Endothelial cell of umbilical vein (primary cell): ENCODE measurements around the gene GREB1. TPM values are rescaled to one million over a fixed set of nuclear protein-coding genes. Genes with fewer than 3 reads are reported as not detected.

ENCODE experiments used
- BruUV-seq: library from RNA; stranded (reverse); fragments of 400-500 nt; replicated peaks from 2 replicates; lab custom pipeline; 2021; lab: Mats Ljungman, UMichigan
- CTCF ChIA-PET: fragments of 300-600, 350-600 bp; sonication (Branson Sonifier 250); formaldehyde crosslinking; loops from one replicate; lab custom pipeline; 2021; ENCODE audit warnings: antibody characterized with exemption, inconsistent platforms; lab: Charles Lee
- POLR2A ChIA-PET: fragments of 300-600, 350-600 bp; sonication (Branson Sonifier 250); formaldehyde crosslinking; loops from one replicate; lab custom pipeline; 2021; ENCODE audit warnings: antibody characterized with exemption, inconsistent platforms; lab: Charles Lee
- DNase-seq: peaks from one replicate; pipeline ENCODE4 v3.0.0-alpha.2; 2011; ENCODE audit warnings: low read depth, low spot score
- FAIRE-seq: peaks from 2 replicates; lab custom pipeline; 2011; peaks lifted over from hg19 to GRCh38; lab: Jason Lieb, UNC
- H2AFZ ChIP-seq: 2 replicates; pipeline ENCODE4 v1.6.0; 2012; ENCODE audit warnings: low read depth, low read length, control low read depth, inconsistent platforms
- H3K27ac ChIP-seq: 2 replicates; pipeline ENCODE4 v1.5.1; 2011; ENCODE audit warnings: low read depth, mild to moderate bottlenecking, control low read depth, low read length, moderate library complexity; ENCODE audit not compliant: insufficient read depth
- H3K27me3 ChIP-seq, 2 experiments: 2 replicates each; pipeline versions ENCODE4 v1.6.0 to v1.6.1; 2011; ENCODE audit warnings: low read length in 2 of 2, mixed read lengths in 1 of 2; ENCODE audit not compliant: control insufficient read depth in 2 of 2, insufficient read depth in 2 of 2
- H3K36me3 ChIP-seq, 2 experiments: 2 replicates in 1 of 2; 3 replicates in 1 of 2; pipeline ENCODE4 v1.5.1; 2011; ENCODE audit warnings: low read length in 2 of 2, mild to moderate bottlenecking in 1 of 2, moderate library complexity in 1 of 2; ENCODE audit not compliant: control insufficient read depth in 2 of 2, insufficient read depth in 2 of 2; ENCODE audit errors: extremely low read depth in 1 of 2
- H3K4me1 ChIP-seq: 3 replicates; pipeline ENCODE4 v1.5.1; 2011; ENCODE audit warnings: mild to moderate bottlenecking, low read length; ENCODE audit not compliant: control insufficient read depth, insufficient read depth; ENCODE audit errors: extremely low read depth
- H3K4me2 ChIP-seq: 2 replicates; pipeline ENCODE4 v1.6.1; 2011; ENCODE audit warnings: low read length, control low read depth, mixed read lengths; ENCODE audit not compliant: insufficient read depth
- H3K4me3 ChIP-seq, 3 experiments: fragments of 200-600 bp in 1 of 3; sonication (generic), shearing (Covaris generic) in 1 of 3; replicated peaks in 1 of 3; 2 replicates each; pipeline ENCODE4 v1.5.1; 2011 to 2016; ENCODE audit warnings: control low read depth in 3 of 3, low read length in 3 of 3, mild to moderate bottlenecking in 2 of 3, inconsistent platforms in 1 of 3, low read depth in 1 of 3, moderate library complexity in 1 of 3; ENCODE audit not compliant: insufficient read depth in 1 of 3
- H3K79me2 ChIP-seq: 2 replicates; pipeline ENCODE4 v1.6.0; 2012; ENCODE audit warnings: low read length, inconsistent platforms; ENCODE audit not compliant: control insufficient read depth, insufficient read depth
- H3K9ac ChIP-seq: replicated peaks from 2 replicates; pipeline ENCODE3; 2011; ENCODE audit warnings: low read length, control low read depth; ENCODE audit not compliant: insufficient read depth; ENCODE audit errors: extremely low read depth
- H3K9me1 ChIP-seq: replicated peaks from 3 replicates; pipeline ENCODE4 v1.6.0; 2011; ENCODE audit warnings: mild to moderate bottlenecking, low read length; ENCODE audit not compliant: control insufficient read depth, insufficient read depth; ENCODE audit errors: extremely low read depth
- H3K9me3 ChIP-seq: replicated peaks from 2 replicates; pipeline ENCODE4 v1.5.1; 2012; ENCODE audit warnings: low read length, inconsistent platforms; ENCODE audit not compliant: control insufficient read depth, insufficient read depth
- H4K20me1 ChIP-seq: replicated peaks from 2 replicates; pipeline ENCODE3; 2011; ENCODE audit warnings: mild to moderate bottlenecking, low read length; ENCODE audit not compliant: control insufficient read depth, insufficient read depth; ENCODE audit errors: extremely low read depth
- EZH2 ChIP-seq: IDR thresholded peaks from 2 replicates; pipeline ENCODE4 v1.6.1; 2012; ENCODE audit warnings: borderline replicate concordance, low read depth, mild to moderate bottlenecking, moderate library complexity, low read length, inconsistent platforms; ENCODE audit not compliant: severe bottlenecking
- FOS ChIP-seq: IDR thresholded peaks from 2 replicates; pipeline ENCODE4 v1.6.1; 2011; ENCODE audit warnings: mild to moderate bottlenecking, low read length, moderate library complexity, borderline replicate concordance; ENCODE audit not compliant: insufficient read depth
- GATA2 ChIP-seq: IDR thresholded peaks from 2 replicates; pipeline ENCODE4 v1.7.0; 2011; ENCODE audit warnings: low read depth, mild to moderate bottlenecking, moderate library complexity, mixed read lengths, low read length; ENCODE audit not compliant: insufficient read length, insufficient read depth
- JUN ChIP-seq: IDR thresholded peaks from 2 replicates; pipeline ENCODE4 v1.6.1; 2011; ENCODE audit warnings: borderline replicate concordance, low read depth; ENCODE audit not compliant: insufficient read length, insufficient read depth
- MYC ChIP-seq: IDR thresholded peaks from one replicate; pipeline ENCODE4 v1.6.1; 2011; ENCODE audit warnings: mild to moderate bottlenecking, low read depth, low read length
- POLR2A ChIP-seq: IDR thresholded peaks from 2 replicates; pipeline ENCODE4 v1.6.1; 2012; ENCODE audit warnings: low read depth, mild to moderate bottlenecking, control low read depth, low read length
- POLR2AphosphoS5 ChIP-seq: IDR thresholded peaks from 2 replicates; pipeline ENCODE4 v1.6.1; 2012; ENCODE audit warnings: low read depth, mild to moderate bottlenecking, control low read depth, low read length, moderate library complexity; ENCODE audit not compliant: insufficient read depth
- dilution Hi-C: fragments of 300-500 bp; cut with MboI; formaldehyde crosslinking; loops from one replicate; pipeline ENCODE4 v1.15.0; 2019; ENCODE audit warnings: low sequenced_read_pairs; ENCODE audit not compliant: extremely low pct_ligation_motif_present
- intact Hi-C: fragments of 100-400 bp; cut with micrococcal nuclease; formaldehyde crosslinking; loops from one replicate; pipeline ENCODE4 v1.10.0; 2022
- polyA plus RNA-seq, 4 experiments: library from polyadenylated mRNA; depleted of rRNA in 3 of 4; stranded (reverse) in 3 of 4; unstranded in 1 of 4; fragments of >200 nt; gene quantifications; 2 replicates each; pipeline versions ENCODE4 v1.2.1 to v1.2.3, GENCODE V29; 2011 to 2012; ENCODE audit warnings: missing spikeins in 1 of 4
- total RNA-seq: library from RNA; stranded (reverse); gene quantifications from 2 replicates; pipeline ENCODE4 v1.2.3, GENCODE V29; 2021
- TF ChIP-seq, protein P1 (sequence below), 2 donors: IDR thresholded peaks; 1 replicate in 1 of 2; 2 replicates in 1 of 2; pipeline ENCODE4 v1.5.1; 2011; ENCODE audit warnings: low read length in 2 of 2, mild to moderate bottlenecking in 2 of 2, moderate library complexity in 2 of 2, control low read depth in 1 of 2, inconsistent platforms in 1 of 2, low read depth in 1 of 2; ENCODE audit not compliant: insufficient read depth in 1 of 2; ENCODE audit errors: extremely low read depth in 1 of 2
- TF ChIP-seq, protein P2 (sequence below): IDR thresholded peaks from 2 replicates; pipeline ENCODE4 v1.6.1; 2011; ENCODE audit not compliant: insufficient read depth, insufficient read length

GREB1 gene
- total and polyA plus RNA-seq, 2 donors (not counting 3 experiments of a cell fraction or from before 2014, with no cell fraction given) = 0.17 to 0.58 TPM

DNA sequence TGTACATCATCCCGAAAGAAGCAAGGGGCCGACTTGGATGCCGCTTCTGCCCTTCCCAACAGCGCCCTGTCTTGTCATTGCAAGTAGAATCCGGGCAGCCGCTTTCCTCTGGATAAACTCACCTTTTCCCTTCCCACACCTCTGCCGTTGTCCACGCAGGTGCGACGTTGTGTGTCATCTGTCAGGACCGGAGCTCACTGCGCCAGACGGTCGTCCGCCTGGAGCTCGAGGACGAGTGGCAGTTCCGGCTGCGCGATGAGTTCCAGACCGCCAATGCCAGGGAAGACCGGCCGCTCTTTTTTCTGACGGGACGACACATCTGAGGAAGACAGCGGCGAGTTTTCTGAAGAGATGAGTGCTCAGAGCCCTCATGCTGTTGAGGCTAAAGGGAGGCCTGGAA is 106.3 kb downstream of the GREB1 start:
- dilution Hi-C loops = no loop called here

More for the DNA sequence above, 106.3 kb downstream of the GREB1 start:
- Histone ChIP-seq H3K27ac (no peak overlapping the region), H3K9me1 (no peaks in the 10 kb centered on the region), H4K20me1 (no peaks in the 10 kb centered on the region), H3K4me2 (no peak overlapping the region), H3K36me3 (no peaks in the 10 kb centered on the region), H3K27me3 (no peaks in the 10 kb centered on the region), H2AFZ (no peak overlapping the region), H3K9ac (no peak overlapping the region), H3K4me3 (no peak overlapping the region), H3K9me3 (no peaks in the 10 kb centered on the region), H3K4me1 (no peaks in the 10 kb centered on the region), H3K79me2 (no peaks in the 10 kb centered on the region)
- FAIRE-seq (no peak), DNase-seq (no peak)
- CTCF ChIA-PET = no interaction called here
- POLR2A ChIA-PET = no interaction called here
- TF ChIP-seq POLR2A (no peak), GATA2 (no peak), JUN (no peak), EZH2 (no peak), POLR2AphosphoS5 (no peak), FOS (no peak), MYC (no peak)
- TF ChIP-seq, protein P1, sequence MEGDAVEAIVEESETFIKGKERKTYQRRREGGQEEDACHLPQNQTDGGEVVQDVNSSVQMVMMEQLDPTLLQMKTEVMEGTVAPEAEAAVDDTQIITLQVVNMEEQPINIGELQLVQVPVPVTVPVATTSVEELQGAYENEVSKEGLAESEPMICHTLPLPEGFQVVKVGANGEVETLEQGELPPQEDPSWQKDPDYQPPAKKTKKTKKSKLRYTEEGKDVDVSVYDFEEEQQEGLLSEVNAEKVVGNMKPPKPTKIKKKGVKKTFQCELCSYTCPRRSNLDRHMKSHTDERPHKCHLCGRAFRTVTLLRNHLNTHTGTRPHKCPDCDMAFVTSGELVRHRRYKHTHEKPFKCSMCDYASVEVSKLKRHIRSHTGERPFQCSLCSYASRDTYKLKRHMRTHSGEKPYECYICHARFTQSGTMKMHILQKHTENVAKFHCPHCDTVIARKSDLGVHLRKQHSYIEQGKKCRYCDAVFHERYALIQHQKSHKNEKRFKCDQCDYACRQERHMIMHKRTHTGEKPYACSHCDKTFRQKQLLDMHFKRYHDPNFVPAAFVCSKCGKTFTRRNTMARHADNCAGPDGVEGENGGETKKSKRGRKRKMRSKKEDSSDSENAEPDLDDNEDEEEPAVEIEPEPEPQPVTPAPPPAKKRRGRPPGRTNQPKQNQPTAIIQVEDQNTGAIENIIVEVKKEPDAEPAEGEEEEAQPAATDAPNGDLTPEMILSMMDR (IDR thresholded peaks at IDR 0.05; ENCODE audit: extremely low read depth in 1 of 2, insufficient read depth in 1 of 2, low read depth in 1 of 2, low read length in 2 of 2) = no peak
- TF ChIP-seq, protein P2, sequence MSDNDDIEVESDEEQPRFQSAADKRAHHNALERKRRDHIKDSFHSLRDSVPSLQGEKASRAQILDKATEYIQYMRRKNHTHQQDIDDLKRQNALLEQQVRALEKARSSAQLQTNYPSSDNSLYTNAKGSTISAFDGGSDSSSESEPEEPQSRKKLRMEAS = no peak
- intact Hi-C loops = no loop called here
- no TSS peak for BruUV-seq
